Astrocyte (in vitro differentiated cells and primary cell): Measurements from ENCODE around the gene UGT2A2. TPM values are rescaled to one million over a fixed set of nuclear protein-coding genes. Genes with fewer than 3 reads are reported as not detected.

Experiments
- DNase-seq: peaks from one replicate; pipeline ENCODE4 v3.0.0-alpha.2; 2010; ENCODE audit warnings: low read depth
- FAIRE-seq: peaks from 2 replicates; lab custom pipeline; 2011; peaks lifted over from hg19 to GRCh38; lab: Jason Lieb, UNC
- H2AFZ ChIP-seq: 2 replicates; pipeline ENCODE4 v1.6.0; 2012; ENCODE audit warnings: low read depth, low read length, inconsistent platforms
- H3K27ac ChIP-seq: 2 replicates; pipeline ENCODE4 v1.5.1; 2011; ENCODE audit warnings: low read depth, low read length, inconsistent platforms
- H3K27me3 ChIP-seq: 2 replicates; pipeline ENCODE4 v1.6.0; 2011; ENCODE audit warnings: low read length, inconsistent platforms; ENCODE audit not compliant: insufficient read depth
- H3K36me3 ChIP-seq: 2 replicates; pipeline ENCODE4 v1.5.1; 2011; ENCODE audit warnings: low read length, inconsistent platforms; ENCODE audit not compliant: insufficient read depth
- H3K4me1 ChIP-seq: 2 replicates; pipeline ENCODE4 v1.5.1; 2011; ENCODE audit warnings: low read length, inconsistent platforms; ENCODE audit not compliant: insufficient read depth
- H3K4me2 ChIP-seq: 2 replicates; pipeline ENCODE4 v1.6.0; 2012; ENCODE audit warnings: low read length, inconsistent platforms
- H3K4me3 ChIP-seq: 2 replicates; pipeline ENCODE4 v1.5.1; 2011; ENCODE audit warnings: low read depth, mild to moderate bottlenecking, low read length, inconsistent platforms; ENCODE audit not compliant: insufficient read depth
- H3K79me2 ChIP-seq: 2 replicates; pipeline ENCODE4 v1.6.0; 2012; ENCODE audit warnings: mild to moderate bottlenecking, low read length, inconsistent platforms; ENCODE audit not compliant: insufficient read depth
- H3K9ac ChIP-seq: 2 replicates; pipeline ENCODE4 v1.6.0; 2012; ENCODE audit warnings: mild to moderate bottlenecking, low read length, inconsistent platforms
- H3K9me3 ChIP-seq: 2 replicates; pipeline ENCODE4 v1.5.1; 2012; ENCODE audit warnings: low read depth, mild to moderate bottlenecking, low read length, inconsistent platforms; ENCODE audit not compliant: insufficient read depth
- H4K20me1 ChIP-seq: 2 replicates; pipeline ENCODE4 v1.6.0; 2012; ENCODE audit warnings: low read length, inconsistent platforms; ENCODE audit not compliant: insufficient read depth
- H3K27ac Mint-ChIP-seq: one replicate; pipeline ENCODE4 v1.8.0; 2021; ENCODE audit warnings: mild to moderate bottlenecking, mixed read lengths; ENCODE audit not compliant: unreplicated experiment
- H3K27me3 Mint-ChIP-seq: one replicate; pipeline ENCODE4 v1.8.0; 2021; ENCODE audit warnings: low read depth, mixed read lengths; ENCODE audit not compliant: unreplicated experiment
- H3K36me3 Mint-ChIP-seq: one replicate; pipeline ENCODE4 v1.8.0; 2021; ENCODE audit warnings: low read depth, mixed read lengths; ENCODE audit not compliant: unreplicated experiment
- H3K4me1 Mint-ChIP-seq: one replicate; pipeline ENCODE4 v1.8.0; 2021; ENCODE audit warnings: low read depth, mixed read lengths; ENCODE audit not compliant: unreplicated experiment
- H3K4me3 Mint-ChIP-seq: one replicate; pipeline ENCODE4 v1.8.0; 2021; ENCODE audit warnings: mild to moderate bottlenecking, moderate library complexity, mixed read lengths; ENCODE audit not compliant: unreplicated experiment
- H3K9me3 Mint-ChIP-seq: one replicate; pipeline ENCODE4 v1.8.0; 2021; ENCODE audit warnings: mild to moderate bottlenecking, mixed read lengths; ENCODE audit not compliant: unreplicated experiment
- CTCF ChIP-seq: IDR thresholded peaks from 2 replicates; pipeline ENCODE4 v1.5.1; 2011; ENCODE audit warnings: low read depth, mild to moderate bottlenecking, inconsistent platforms, low read length, moderate library complexity; ENCODE audit not compliant: insufficient read depth
- EZH2 ChIP-seq: IDR thresholded peaks from 2 replicates; pipeline ENCODE4 v1.6.1; 2012; ENCODE audit warnings: mild to moderate bottlenecking, low read length, inconsistent platforms; ENCODE audit not compliant: insufficient read depth
- total RNA-seq: library from RNA; stranded (reverse); gene quantifications from 2 replicates; pipeline ENCODE4 v1.2.1, GENCODE V29; 2021

UGT2A2 gene
- total RNA-seq, 1 donor from 2014 or later, result not detected

GRCh38 chr4:69563424-69563823, 76.0 kb downstream of the UGT2A2 start:
- Histone ChIP-seq H3K36me3 (no peaks in the 10 kb centered on the region), H3K27me3 (no peaks in the 10 kb centered on the region), H3K9me3 (no peaks in the 10 kb centered on the region), H3K4me1 (no peaks in the 10 kb centered on the region), H2AFZ (no peak overlapping the region), H3K27ac (no peak overlapping the region), H3K79me2 (no peaks in the 10 kb centered on the region), H3K4me2 (no peak overlapping the region), H3K9ac (no peak overlapping the region), H4K20me1 (no peaks in the 10 kb centered on the region), H3K4me3 (no peak overlapping the region)
- Mint-ChIP-seq H3K27ac (no peak overlapping the region), H3K36me3 (no peaks in the 10 kb centered on the region), H3K9me3 (no peaks in the 10 kb centered on the region), H3K27me3 (no peaks in the 10 kb centered on the region), H3K4me1 (no peaks in the 10 kb centered on the region), H3K4me3 (no peak overlapping the region)
- no peak for DNase-seq
- no peak for FAIRE-seq
- TF ChIP-seq CTCF (no peak), EZH2 (no peak)

GRCh38 chr4:69549651-69550050, 89.8 kb downstream of the UGT2A2 start:
- H3K27me3 ChIP-seq, result no peaks in the 10 kb centered on the region
- FAIRE-seq, result no peak
- Mint-ChIP-seq H3K4me1 (peaks cover 20% of the 10 kb centered on the region), H3K9me3 (no peaks in the 10 kb centered on the region), H3K27me3 (no peaks in the 10 kb centered on the region), H3K27ac (no peak overlapping the region), H3K36me3 (peaks cover 1% of the 10 kb centered on the region), H3K4me3 (no peak overlapping the region)
- no peak overlapping the region for H2AFZ ChIP-seq
- no peak overlapping the region for H3K9ac ChIP-seq
- TF ChIP-seq EZH2, result no peak
- no peak for TF ChIP-seq CTCF
- no peak overlapping the region for H3K4me2 ChIP-seq
- H4K20me1 ChIP-seq, result no peaks in the 10 kb centered on the region
- no peaks in the 10 kb centered on the region for H3K36me3 ChIP-seq
- no peaks in the 10 kb centered on the region for H3K4me1 ChIP-seq
- no peaks in the 10 kb centered on the region for H3K79me2 ChIP-seq
- no peak overlapping the region for H3K4me3 ChIP-seq
- DNase-seq, result no peak
- no peak overlapping the region for H3K27ac ChIP-seq
- peaks cover 4% of the 10 kb centered on the region for H3K9me3 ChIP-seq

DNA sequence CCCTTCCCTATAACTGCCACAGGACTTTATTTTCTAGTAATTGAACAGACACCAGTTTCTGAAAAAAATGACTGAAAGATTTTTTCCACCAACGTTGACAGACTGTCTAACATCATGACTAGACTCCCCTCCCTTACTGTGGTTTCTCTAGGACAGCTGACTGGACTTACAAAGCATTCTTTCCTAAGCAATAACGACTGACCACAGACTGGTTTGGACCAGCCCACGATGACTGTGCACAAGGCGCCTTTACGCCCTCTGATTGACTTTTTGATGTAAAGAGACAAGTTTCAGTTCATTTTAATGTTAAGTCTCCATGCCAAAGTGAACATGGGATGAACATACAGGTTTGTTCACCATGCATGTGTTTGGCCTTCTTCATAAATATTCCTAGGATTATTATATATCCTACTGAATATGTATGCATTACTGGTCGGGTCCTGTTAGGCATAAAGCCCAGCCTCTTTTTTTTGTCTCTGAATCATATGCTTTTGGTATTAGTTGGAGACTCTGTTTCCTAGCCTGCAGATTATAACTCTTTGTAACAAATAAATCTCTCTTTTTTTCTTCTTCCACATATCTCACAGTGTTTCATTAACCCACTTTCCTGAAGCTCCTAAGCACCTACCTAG, 93.2 kb downstream of the UGT2A2 start:
- Histone ChIP-seq H3K27me3 (no peaks in the 10 kb centered on the region), H3K9ac (peak overlapping the region; percentile 58), H3K36me3 (no peaks in the 10 kb centered on the region), H3K9me3 (peaks cover 4% of the 10 kb centered on the region), H3K4me3 (no peak overlapping the region), H3K27ac (peak overlapping the region; percentile 52), H3K79me2 (no peaks in the 10 kb centered on the region), H4K20me1 (no peaks in the 10 kb centered on the region), H2AFZ (no peak overlapping the region), H3K4me2 (peak overlapping the region; percentile 65), H3K4me1 (no peaks in the 10 kb centered on the region)
- Mint-ChIP-seq H3K4me3 (peak overlapping the region; percentile 6), H3K4me1 (peaks cover 21% of the 10 kb centered on the region), H3K27me3 (no peaks in the 10 kb centered on the region), H3K27ac (peak overlapping the region; percentile 99), H3K36me3 (peaks cover 1% of the 10 kb centered on the region), H3K9me3 (no peaks in the 10 kb centered on the region)
- peak; percentile 87 for DNase-seq
- TF ChIP-seq EZH2 (no peak), CTCF (no peak)
- FAIRE-seq, result no peak
